H7 (cell line): Measurements from ENCODE around the gene CLPTM1L. TPM values are rescaled to one million over a fixed set of nuclear protein-coding genes. Genes with fewer than 3 reads are reported as not detected.
"Not testable (repeated sequence)": the region's sequence is repeated elsewhere in the genome, so short reads cannot be mapped to it uniquely, and the experiment has no call there.

Experiments
- DNase-seq: peaks from one replicate; pipeline ENCODE4 v3.0.0; 2012
- H3K27me3 ChIP-seq: 2 replicates; pipeline ENCODE4 v1.6.0; 2011; ENCODE audit warnings: mild to moderate bottlenecking, low read length; ENCODE audit not compliant: control insufficient read depth, insufficient read depth
- H3K36me3 ChIP-seq: replicated peaks from 2 replicates; pipeline ENCODE4 v1.5.1; 2011; ENCODE audit warnings: low read length; ENCODE audit not compliant: control insufficient read depth, insufficient read depth
- H3K4me3 ChIP-seq: 2 replicates; pipeline ENCODE4 v1.5.1; 2011; ENCODE audit warnings: low read depth, mild to moderate bottlenecking, control low read depth, low read length, moderate library complexity; ENCODE audit not compliant: insufficient read depth
- total RNA-seq: library from RNA; depleted of rRNA; stranded (reverse); fragments of >200 nt; shearing (Covaris generic); gene quantifications from 2 replicates; pipeline ENCODE4 v1.2.3, GENCODE V29; 2014

Gene CLPTM1L
- total RNA-seq, 1 experiment from 2014 or later, result 173 TPM

- peaks cover 10% of the 10 kb centered on the region for H3K27me3 ChIP-seq
- H3K36me3 ChIP-seq, result no peaks in the 10 kb centered on the region
- DNase-seq, result no peak
- H3K4me3 ChIP-seq, result no peak overlapping the region
Observed at GRCh38 chr5:1298067-1298551, 46.8 kb downstream of the CLPTM1L start.

GRCh38 chr5:1297243-1297642, 47.7 kb downstream of the CLPTM1L start:
- no peak for DNase-seq
- Histone ChIP-seq H3K27me3 (peaks cover 10% of the 10 kb centered on the region), H3K4me3 (no peak overlapping the region), H3K36me3 (no peaks in the 10 kb centered on the region)

- peaks cover 10% of the 10 kb centered on the region for H3K27me3 ChIP-seq
- H3K4me3 ChIP-seq, result peak overlapping the region; percentile 56
- peak; percentile 60 for DNase-seq
- no peaks in the 10 kb centered on the region; the same call in 1 of the 2 replicates for H3K36me3 ChIP-seq
Observed at GRCh38 chr5:1295650-1296037, 49.3 kb downstream of the CLPTM1L start.

- Histone ChIP-seq H3K36me3 (no peaks in the 10 kb centered on the region; the same call in 1 of the 2 replicates), H3K27me3 (peaks cover 10% of the 10 kb centered on the region), H3K4me3 (peak within 1 kb of the TSS; percentile 56)
- peak; percentile 98 for DNase-seq
Observed at GRCh38 chr5:1294835-1295649, 49.9 kb downstream of the CLPTM1L start, which contains the start of gene TERT. TSS of gene TERT (minus strand) at chr5:1295068. CDS start at chr5:1294989, 79 bp downstream.

GRCh38 chr5:1294206-1294834, 50.6 kb downstream of the CLPTM1L start:
- Histone ChIP-seq H3K36me3 (no peaks in the 10 kb centered on the region; the same call in 1 of the 2 replicates), H3K4me3 (peak overlapping the region; percentile 56), H3K27me3 (peaks cover 10% of the 10 kb centered on the region)
- DNase-seq, result peak; percentile 81

- H3K36me3 ChIP-seq, result no peaks in the 10 kb centered on the region; the same call in none of the 2 replicates
- no peak overlapping the region for H3K4me3 ChIP-seq
- H3K27me3 ChIP-seq, result peaks cover 10% of the 10 kb centered on the region
- peak; percentile 56 for DNase-seq
Observed at GRCh38 chr5:1293416-1294205, 51.3 kb downstream of the CLPTM1L start.

GRCh38 chr5:1292846-1293415, 52.0 kb downstream of the CLPTM1L start:
- H3K27me3 ChIP-seq, result peaks cover 10% of the 10 kb centered on the region
- no peak for DNase-seq
- H3K4me3 ChIP-seq, result no peak overlapping the region
- no peaks in the 10 kb centered on the region; the same call in none of the 2 replicates for H3K36me3 ChIP-seq

- H3K4me3 ChIP-seq, result no peak overlapping the region
- no peaks in the 10 kb centered on the region; the same call in none of the 2 replicates for H3K36me3 ChIP-seq
- H3K27me3 ChIP-seq, result peaks cover 10% of the 10 kb centered on the region
- no peak for DNase-seq
Observed at GRCh38 chr5:1292139-1292538, 52.8 kb downstream of the CLPTM1L start.

- no peak for DNase-seq
- H3K4me3 ChIP-seq, result no peak overlapping the region
- peaks cover 10% of the 10 kb centered on the region for H3K27me3 ChIP-seq
- H3K36me3 ChIP-seq, result no peaks in the 10 kb centered on the region; the same call in none of the 2 replicates
Observed at GRCh38 chr5:1291611-1292080, 53.3 kb downstream of the CLPTM1L start.

GRCh38 chr5:1290956-1291355, 53.9 kb downstream of the CLPTM1L start:
- H3K4me3 ChIP-seq, DNase-seq, H3K36me3 ChIP-seq, H3K27me3 ChIP-seq: not testable (repeated sequence)

- not testable (repeated sequence) for H3K36me3 ChIP-seq, H3K27me3 ChIP-seq, H3K4me3 ChIP-seq, DNase-seq
Observed at GRCh38 chr5:1289559-1289958, 55.3 kb downstream of the CLPTM1L start.

- peak; percentile 27 for DNase-seq
- no peak overlapping the region for H3K4me3 ChIP-seq
- no peaks in the 10 kb centered on the region; the same call in none of the 2 replicates for H3K36me3 ChIP-seq
- no peaks in the 10 kb centered on the region for H3K27me3 ChIP-seq
Observed at GRCh38 chr5:1288439-1289335, 56.2 kb downstream of the CLPTM1L start.

- no peaks in the 10 kb centered on the region for H3K27me3 ChIP-seq
- DNase-seq, result no peak
- H3K36me3 ChIP-seq, result no peaks in the 10 kb centered on the region; the same call in none of the 2 replicates
- H3K4me3 ChIP-seq, result no peak overlapping the region
Observed at GRCh38 chr5:1285883-1286291, 59.0 kb downstream of the CLPTM1L start.
